Measurements from ENCODE around the gene ARHGEF7.

Gene ARHGEF7

DNA sequence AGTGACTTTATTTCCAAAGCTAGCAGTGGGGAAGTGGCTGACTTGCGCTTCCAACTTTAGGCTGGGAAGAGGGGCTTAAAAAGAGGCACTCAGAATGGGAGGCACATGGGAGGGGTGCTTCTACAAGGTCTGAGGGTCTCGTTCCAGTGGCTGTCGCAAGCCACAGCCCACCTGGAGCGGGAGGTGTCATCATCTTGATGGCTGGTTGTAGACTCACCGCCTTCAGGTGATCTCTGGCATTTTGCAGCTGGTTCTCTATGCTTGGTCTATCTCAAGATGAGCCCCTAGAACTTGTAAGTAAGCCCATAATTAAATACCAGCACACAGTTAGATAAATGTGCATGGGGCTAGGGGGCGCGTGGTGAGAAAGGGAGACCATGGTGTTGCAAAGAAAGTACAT, 214.5 kb downstream of the ARHGEF7 start:
- TF ChIP-seq, protein P1, sequence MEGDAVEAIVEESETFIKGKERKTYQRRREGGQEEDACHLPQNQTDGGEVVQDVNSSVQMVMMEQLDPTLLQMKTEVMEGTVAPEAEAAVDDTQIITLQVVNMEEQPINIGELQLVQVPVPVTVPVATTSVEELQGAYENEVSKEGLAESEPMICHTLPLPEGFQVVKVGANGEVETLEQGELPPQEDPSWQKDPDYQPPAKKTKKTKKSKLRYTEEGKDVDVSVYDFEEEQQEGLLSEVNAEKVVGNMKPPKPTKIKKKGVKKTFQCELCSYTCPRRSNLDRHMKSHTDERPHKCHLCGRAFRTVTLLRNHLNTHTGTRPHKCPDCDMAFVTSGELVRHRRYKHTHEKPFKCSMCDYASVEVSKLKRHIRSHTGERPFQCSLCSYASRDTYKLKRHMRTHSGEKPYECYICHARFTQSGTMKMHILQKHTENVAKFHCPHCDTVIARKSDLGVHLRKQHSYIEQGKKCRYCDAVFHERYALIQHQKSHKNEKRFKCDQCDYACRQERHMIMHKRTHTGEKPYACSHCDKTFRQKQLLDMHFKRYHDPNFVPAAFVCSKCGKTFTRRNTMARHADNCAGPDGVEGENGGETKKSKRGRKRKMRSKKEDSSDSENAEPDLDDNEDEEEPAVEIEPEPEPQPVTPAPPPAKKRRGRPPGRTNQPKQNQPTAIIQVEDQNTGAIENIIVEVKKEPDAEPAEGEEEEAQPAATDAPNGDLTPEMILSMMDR (IDR thresholded peaks at IDR 0.05): no peak

DNA sequence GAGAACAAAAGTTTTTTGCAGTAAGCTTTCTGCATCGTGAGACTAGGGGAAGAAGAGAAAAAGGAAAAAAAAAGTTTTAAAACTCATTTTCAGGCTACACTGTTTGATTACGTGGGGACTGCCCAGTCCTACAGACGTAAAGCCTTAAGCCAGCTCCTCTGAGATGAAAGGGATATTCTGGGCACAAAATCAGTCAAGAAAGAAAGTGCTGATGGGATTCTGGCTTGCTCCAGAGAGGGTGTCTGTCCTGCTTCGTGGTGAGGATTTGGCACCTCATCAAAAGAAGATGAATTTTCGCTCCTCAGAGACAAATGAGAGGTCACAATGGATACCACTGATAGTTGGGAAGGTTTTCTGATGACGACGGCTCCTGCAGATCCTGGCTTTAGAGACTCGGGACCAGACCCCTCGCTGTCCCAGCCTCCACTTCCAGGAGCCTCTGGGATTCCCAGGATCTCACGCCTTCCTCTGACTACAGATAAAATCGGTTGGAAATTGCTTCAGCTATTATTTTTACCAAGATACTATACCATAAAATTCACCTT, 215.0 kb downstream of the ARHGEF7 start:
- TF ChIP-seq, protein P1 (IDR thresholded peaks at IDR 0.05): no peak

GRCh38 chr13:111335298-111335697, 220.2 kb downstream of the ARHGEF7 start:
- TF ChIP-seq, protein P1 (IDR thresholded peaks at IDR 0.05): no peak

- TF ChIP-seq, protein P1 (IDR thresholded peaks at IDR 0.05): no peak
Observed at GRCh38 chr13:111336666-111337065, 221.6 kb downstream of the ARHGEF7 start.

- TF ChIP-seq, protein P1 (IDR thresholded peaks at IDR 0.05): no peak
Observed at GRCh38 chr13:111337206-111337605, 222.1 kb downstream of the ARHGEF7 start.

DNA sequence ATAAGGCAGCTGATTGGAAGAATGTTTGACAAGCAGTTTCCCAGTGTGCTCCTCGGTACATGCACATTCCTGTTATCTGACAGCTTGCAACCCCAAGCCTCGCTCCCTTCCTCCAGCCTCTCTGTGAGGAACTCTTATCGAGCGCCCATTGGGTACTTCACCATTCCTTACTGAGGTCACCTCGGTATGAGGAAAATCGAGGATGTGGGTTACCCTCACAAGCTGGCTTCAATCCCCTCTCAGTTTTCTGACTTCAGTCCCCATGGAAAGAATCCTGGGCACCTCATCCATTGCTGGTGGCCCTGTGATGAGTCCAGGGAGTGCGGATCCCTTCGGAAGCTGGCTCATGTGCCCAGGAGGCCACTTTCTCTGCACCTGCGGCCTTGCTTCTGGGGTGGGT, 222.6 kb downstream of the ARHGEF7 start:
- TF ChIP-seq, protein P1 (IDR thresholded peaks at IDR 0.05): no peak

- TF ChIP-seq, protein P1 (IDR thresholded peaks at IDR 0.05): no peak
Observed at GRCh38 chr13:111338841-111339240, 223.7 kb downstream of the ARHGEF7 start.
